Stimulated activated CD8-positive, alpha-beta memory T cell treated with anti-CD3 and anti-CD28 coated beads, Interleukin-12 subunit alpha, Interleukin-12 subunit beta, amount 100 ng/mL, for 1 hour (primary cell): ENCODE data around the gene EEF2K.
"Not testable (repeated sequence)": the region's sequence is repeated elsewhere in the genome, so short reads cannot be mapped to it uniquely, and the experiment has no call there.

Experiments used
- DNase-seq: peaks from one replicate; pipeline ENCODE4 v3.0.0-alpha.2; 2020; ENCODE audit warnings: low read depth

Gene EEF2K

GRCh38 chr16:22190081-22190775, 15.8 kb upstream of the EEF2K start:
- DNase-seq: peak; percentile 90

- peak; percentile 99 for DNase-seq
These were observed 15.1 kb upstream of the EEF2K start for GRCh38 chr16:22190776-22191531.

- DNase-seq: no peak
These were observed 14.4 kb upstream of the EEF2K start for GRCh38 chr16:22191532-22192260.

- DNase-seq: peak; percentile 57
These were observed 13.6 kb upstream of the EEF2K start for GRCh38 chr16:22192261-22193062.

- DNase-seq: no peak
These were observed 13.0 kb upstream of the EEF2K start for GRCh38 chr16:22193063-22193411.

- no peak for DNase-seq
These were observed 11.2 kb upstream of the EEF2K start for GRCh38 chr16:22194707-22195444.

- DNase-seq: no peak
These were observed 10.7 kb upstream of the EEF2K start for GRCh38 chr16:22195445-22195694.

GRCh38 chr16:22195695-22196558, 10.2 kb upstream of the EEF2K start:
- peak; percentile 87 for DNase-seq

GRCh38 chr16:22196559-22197168, 9.4 kb upstream of the EEF2K start:
- not testable (repeated sequence) for DNase-seq

- DNase-seq: no peak
These were observed 7.4 kb upstream of the EEF2K start for GRCh38 chr16:22198547-22199293.

- DNase-seq: no peak
These were observed 3.8 kb upstream of the EEF2K start for GRCh38 chr16:22202261-22202637.

- no peak for DNase-seq
These were observed 3.0 kb upstream of the EEF2K start for GRCh38 chr16:22203091-22203490.

GRCh38 chr16:22204091-22204655, 1.9 kb upstream of the EEF2K start:
- DNase-seq: no peak

- no peak for DNase-seq
These were observed 483 bp upstream of the EEF2K start for GRCh38 chr16:22205577-22206012.

GRCh38 chr16:22206842-22207714, 1.0 kb downstream of the EEF2K start:
- DNase-seq: no peak

- no peak for DNase-seq
These were observed 1.8 kb downstream of the EEF2K start for GRCh38 chr16:22207715-22208360.

GRCh38 chr16:22210285-22210684, 4.2 kb downstream of the EEF2K start:
- DNase-seq: no peak

- no peak for DNase-seq
These were observed 4.8 kb downstream of the EEF2K start for GRCh38 chr16:22210854-22211253.
